Memory B cell (primary cell): ENCODE results near the gene GNB5.
"Not testable (repeated sequence)": the region's sequence is repeated elsewhere in the genome, so short reads cannot be mapped to it uniquely, and the experiment has no call there.

Experiments used
- ATAC-seq: fragments of 150-1000 bp; cut with Tn5 transposase; 2 replicates; pipeline ENCODE4 v1.10.0; 2021; ENCODE audit warnings: low read depth, mild to moderate bottlenecking, moderate library complexity
- DNase-seq, 2 donors: peaks; one replicate each; pipeline ENCODE4 v3.0.0; 2022; ENCODE audit warnings: low spot score in 2 of 2
- H3K27ac Mint-ChIP-seq: one replicate; pipeline ENCODE4 v1.8.0; 2022; ENCODE audit warnings: mild to moderate bottlenecking, moderate library complexity, mixed read lengths
- H3K27me3 Mint-ChIP-seq: one replicate; pipeline ENCODE4 v1.8.0; 2022; ENCODE audit warnings: mixed read lengths
- H3K36me3 Mint-ChIP-seq: one replicate; pipeline ENCODE4 v1.8.0; 2022; ENCODE audit warnings: mild to moderate bottlenecking, mixed read lengths
- H3K4me1 Mint-ChIP-seq: one replicate; pipeline ENCODE4 v1.8.0; 2022; ENCODE audit warnings: mixed read lengths
- H3K4me3 Mint-ChIP-seq: one replicate; pipeline ENCODE4 v1.8.0; 2022; ENCODE audit warnings: mild to moderate bottlenecking, moderate library complexity, mixed read lengths
- H3K9me3 Mint-ChIP-seq: one replicate; pipeline ENCODE4 v1.8.0; 2022; ENCODE audit warnings: mixed read lengths

Gene GNB5

DNA sequence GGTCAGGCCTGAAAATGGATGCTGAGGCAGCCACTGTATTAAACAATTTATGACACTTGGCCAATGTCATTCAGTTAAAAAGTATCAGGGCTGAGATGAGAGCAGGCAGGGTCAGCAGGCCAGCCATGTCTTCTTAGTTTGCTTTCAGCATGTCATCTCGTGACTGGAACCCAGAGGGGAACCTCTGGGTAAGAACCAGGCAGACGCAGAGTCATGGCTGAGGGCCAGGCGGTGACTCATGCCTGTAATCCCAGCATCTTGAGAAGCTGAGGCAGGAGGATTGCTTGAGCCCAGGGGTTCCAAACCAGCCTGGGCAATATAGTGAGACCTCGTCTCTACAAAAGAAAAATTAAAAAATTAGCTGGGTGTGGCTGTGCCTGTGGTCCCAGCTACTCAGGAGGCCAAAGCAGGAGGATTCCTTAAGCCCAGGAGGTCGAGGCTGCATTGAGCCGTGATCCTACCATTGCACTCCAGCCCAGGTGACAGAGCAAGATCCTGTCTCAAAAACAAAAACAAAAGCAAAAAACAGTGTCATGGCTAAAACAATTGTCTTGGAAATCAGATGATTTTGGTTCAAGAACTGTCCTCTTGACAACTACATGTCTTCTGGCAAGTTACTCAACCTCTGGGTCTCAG is 90.3 kb downstream of the GNB5 start:
- no peaks in the 10 kb centered on the region for H3K27me3 Mint-ChIP-seq
- H3K36me3 Mint-ChIP-seq: peaks cover 1% of the 10 kb centered on the region
- H3K4me1 Mint-ChIP-seq: peaks cover 23% of the 10 kb centered on the region
- peaks cover 1% of the 10 kb centered on the region for H3K9me3 Mint-ChIP-seq
- H3K4me3 Mint-ChIP-seq: no peak overlapping the region
- ATAC-seq (no peak), DNase-seq (no peak)
- H3K27ac Mint-ChIP-seq: no peak overlapping the region

DNA sequence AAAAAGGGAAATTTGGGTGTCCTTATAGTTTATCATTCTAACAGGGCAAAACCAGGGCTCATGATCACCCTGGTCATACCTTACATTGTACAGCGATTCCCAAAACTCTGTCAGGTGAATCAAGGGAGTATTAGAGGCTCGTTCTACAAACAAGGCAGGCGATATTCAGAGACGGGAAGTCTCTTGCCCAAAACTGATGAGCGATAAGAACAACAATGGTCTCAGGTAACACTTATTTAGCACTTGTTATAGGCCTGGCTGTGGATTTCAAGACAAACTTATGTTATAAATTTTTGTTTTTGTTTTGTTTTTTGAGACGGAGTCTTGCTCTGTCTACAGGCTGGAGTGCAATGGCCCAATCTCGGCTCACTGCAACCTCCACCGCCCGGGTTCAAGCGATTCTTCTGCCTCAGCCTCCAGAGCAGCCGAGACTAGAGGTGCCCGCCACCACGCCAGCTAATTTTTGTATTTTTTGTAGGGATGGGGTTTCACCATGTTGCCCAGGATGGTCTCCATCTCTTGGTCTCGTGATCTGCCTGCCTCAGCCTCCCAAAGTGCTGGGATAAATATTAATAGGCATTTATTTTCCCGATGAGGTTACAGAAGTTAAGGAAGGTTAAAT is 91.4 kb downstream of the GNB5 start:
- Mint-ChIP-seq H3K4me3 (no peak overlapping the region), H3K4me1 (peaks cover 19% of the 10 kb centered on the region), H3K27me3 (no peaks in the 10 kb centered on the region), H3K9me3 (peaks cover 1% of the 10 kb centered on the region), H3K36me3 (peaks cover 1% of the 10 kb centered on the region), H3K27ac (no peak overlapping the region)
- ATAC-seq (no peak), DNase-seq (no peak)

DNA sequence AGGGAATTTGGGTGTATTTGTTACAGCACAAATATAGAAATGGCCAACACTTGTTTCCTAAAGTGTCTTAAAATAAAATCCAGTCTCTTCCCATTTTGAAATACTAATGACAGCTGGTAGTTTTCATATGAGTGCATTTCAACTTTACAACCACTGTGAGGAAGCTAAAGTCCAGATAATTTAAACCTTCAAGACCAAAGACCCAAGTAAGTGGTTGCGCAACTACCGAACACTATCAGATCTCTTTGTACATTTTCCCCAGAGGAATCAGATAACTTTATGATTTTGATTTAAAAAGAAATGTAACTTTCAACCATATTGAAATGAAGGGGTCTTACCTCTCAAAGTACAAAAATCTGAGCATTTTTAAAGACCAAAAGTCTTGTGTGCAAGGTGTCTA is 92.9 kb downstream of the GNB5 start:
- Mint-ChIP-seq H3K27me3 (no peaks in the 10 kb centered on the region), H3K4me3 (no peak overlapping the region)

DNA sequence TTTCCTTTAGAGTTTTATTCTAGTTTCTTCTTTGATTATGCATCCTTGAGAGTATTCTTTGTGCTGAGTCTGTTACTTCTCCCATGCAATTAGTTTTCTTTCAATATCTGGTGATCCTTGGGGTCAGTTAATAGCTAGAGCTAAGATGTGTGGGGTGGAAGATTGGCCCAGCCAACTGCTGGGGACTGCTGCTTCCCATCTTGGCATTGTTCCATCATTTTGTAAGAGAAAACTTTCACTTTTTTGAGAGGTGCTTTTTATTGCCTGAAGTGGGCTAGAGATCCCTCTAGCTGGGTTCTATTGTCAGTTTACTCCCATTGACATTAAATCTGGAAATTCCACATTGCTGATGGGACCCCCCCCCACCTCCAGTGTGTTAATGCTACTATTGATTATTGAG is 94.0 kb downstream of the GNB5 start:
- H3K27ac Mint-ChIP-seq: no peak overlapping the region
- H3K9me3 Mint-ChIP-seq: peaks cover 1% of the 10 kb centered on the region
- H3K4me1 Mint-ChIP-seq: peaks cover 4% of the 10 kb centered on the region
- H3K36me3 Mint-ChIP-seq: peaks cover 1% of the 10 kb centered on the region
- DNase-seq: no peak
- H3K4me3 Mint-ChIP-seq: no peak overlapping the region
- H3K27me3 Mint-ChIP-seq: no peaks in the 10 kb centered on the region
- ATAC-seq: no peak

More for the DNA sequence above, 92.9 kb downstream of the GNB5 start:
- Mint-ChIP-seq H3K36me3 (peaks cover 1% of the 10 kb centered on the region), H3K9me3 (peaks cover 1% of the 10 kb centered on the region), H3K27ac (no peak overlapping the region), H3K4me1 (peaks cover 12% of the 10 kb centered on the region)
- ATAC-seq: no peak
- DNase-seq: no peak

DNA sequence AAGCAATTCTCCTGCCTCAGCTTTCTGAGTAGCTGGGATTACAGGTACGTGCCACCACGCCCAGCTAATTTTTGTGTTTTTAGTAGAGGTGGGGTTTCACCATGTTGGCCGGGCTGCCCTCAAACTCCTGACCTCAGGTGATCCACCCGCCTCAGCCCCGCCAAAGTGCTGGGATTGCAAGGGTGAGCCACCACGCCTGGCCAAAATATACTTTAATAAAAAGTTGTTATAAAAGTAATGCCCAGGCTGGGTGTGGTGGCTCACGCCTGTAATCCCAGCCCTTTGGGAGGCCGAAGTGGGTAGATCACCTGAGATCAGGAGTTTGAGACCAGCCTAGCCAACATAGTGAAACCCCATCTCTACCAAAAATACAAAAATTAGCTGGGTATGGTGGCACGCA is 94.7 kb downstream of the GNB5 start:
- H3K27me3 Mint-ChIP-seq, ATAC-seq, H3K4me1 Mint-ChIP-seq, H3K9me3 Mint-ChIP-seq, H3K36me3 Mint-ChIP-seq, DNase-seq, H3K4me3 Mint-ChIP-seq, H3K27ac Mint-ChIP-seq: not testable (repeated sequence)

DNA sequence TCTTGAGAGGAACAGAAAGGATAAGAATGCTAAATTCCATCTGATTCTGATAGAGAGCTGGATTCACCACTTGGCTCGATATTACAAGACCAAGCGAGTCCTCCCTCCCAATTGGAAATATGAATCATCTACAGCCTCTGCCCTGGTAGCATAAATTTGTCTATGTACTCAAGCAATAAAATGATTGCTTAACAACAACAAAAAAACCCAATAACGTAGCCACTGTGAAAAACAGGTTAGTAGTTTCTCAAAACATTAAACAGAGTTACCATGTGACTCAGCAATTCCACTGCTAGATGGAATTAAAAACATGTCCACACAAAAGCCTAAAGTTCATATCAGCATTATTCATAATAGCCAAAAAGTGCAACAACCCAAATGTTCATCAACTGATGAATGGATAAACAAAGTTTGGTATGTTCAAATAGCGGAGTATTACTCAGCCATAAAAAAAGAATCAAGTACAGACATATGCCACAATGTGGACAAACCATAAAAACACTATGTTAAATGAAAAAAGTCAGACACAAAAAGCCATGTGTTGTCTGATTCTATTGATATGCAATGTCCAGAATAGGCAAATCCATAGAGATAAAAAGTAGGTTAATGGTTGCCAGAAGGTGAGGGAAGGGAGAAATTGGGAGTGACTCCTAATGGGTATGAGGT is 95.5 kb downstream of the GNB5 start:
- DNase-seq: no peak

DNA sequence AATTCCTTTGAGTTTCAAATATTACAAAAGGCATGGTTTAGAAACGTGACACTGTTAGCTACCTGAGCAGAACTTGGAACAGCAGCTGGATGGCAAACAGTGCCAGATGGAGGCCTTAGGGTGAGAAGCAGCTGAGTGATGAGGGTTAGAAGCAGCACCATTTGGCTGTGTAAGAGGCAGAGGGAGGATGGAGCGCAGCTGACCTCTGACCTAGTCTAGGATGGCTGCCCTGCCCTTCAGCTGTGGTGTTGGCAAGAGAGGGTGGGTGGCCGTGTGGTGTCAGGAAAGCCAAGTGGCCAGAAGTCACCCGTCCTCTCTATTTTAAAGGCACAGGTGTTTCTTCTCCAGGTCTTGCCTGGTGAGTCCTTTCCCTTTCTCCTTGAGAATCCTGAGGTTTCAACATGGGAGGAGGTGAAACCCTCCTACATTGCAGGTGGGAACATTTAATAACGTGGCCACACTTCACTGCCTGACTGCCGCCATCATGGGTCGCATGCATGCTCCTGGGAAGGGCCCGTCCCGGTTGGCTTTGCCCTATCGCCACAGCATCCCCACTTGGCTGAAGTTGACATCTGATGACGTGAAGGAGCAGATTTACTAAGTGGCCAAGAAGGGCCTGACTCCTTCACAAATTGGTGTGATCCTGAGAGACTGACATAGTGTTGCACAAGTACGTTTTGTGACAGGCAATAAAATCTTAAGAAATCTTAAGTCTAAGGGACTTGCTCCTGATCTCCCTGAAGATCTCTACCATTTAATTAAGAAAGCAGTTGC is 96.2 kb downstream of the GNB5 start:
- no peak overlapping the region for H3K27ac Mint-ChIP-seq
- peaks cover 2% of the 10 kb centered on the region for H3K36me3 Mint-ChIP-seq
- peaks cover 2% of the 10 kb centered on the region for H3K27me3 Mint-ChIP-seq
- DNase-seq (no peak), ATAC-seq (no peak)
- H3K4me3 Mint-ChIP-seq: no peak overlapping the region
- H3K9me3 Mint-ChIP-seq: peaks cover 4% of the 10 kb centered on the region
- no peaks in the 10 kb centered on the region for H3K4me1 Mint-ChIP-seq

More for the DNA sequence above, 95.5 kb downstream of the GNB5 start:
- Mint-ChIP-seq H3K4me1 (no peaks in the 10 kb centered on the region), H3K27ac (no peak overlapping the region), H3K4me3 (no peak overlapping the region), H3K36me3 (no peaks in the 10 kb centered on the region), H3K9me3 (no peaks in the 10 kb centered on the region), H3K27me3 (no peaks in the 10 kb centered on the region)
- ATAC-seq: no peak

DNA sequence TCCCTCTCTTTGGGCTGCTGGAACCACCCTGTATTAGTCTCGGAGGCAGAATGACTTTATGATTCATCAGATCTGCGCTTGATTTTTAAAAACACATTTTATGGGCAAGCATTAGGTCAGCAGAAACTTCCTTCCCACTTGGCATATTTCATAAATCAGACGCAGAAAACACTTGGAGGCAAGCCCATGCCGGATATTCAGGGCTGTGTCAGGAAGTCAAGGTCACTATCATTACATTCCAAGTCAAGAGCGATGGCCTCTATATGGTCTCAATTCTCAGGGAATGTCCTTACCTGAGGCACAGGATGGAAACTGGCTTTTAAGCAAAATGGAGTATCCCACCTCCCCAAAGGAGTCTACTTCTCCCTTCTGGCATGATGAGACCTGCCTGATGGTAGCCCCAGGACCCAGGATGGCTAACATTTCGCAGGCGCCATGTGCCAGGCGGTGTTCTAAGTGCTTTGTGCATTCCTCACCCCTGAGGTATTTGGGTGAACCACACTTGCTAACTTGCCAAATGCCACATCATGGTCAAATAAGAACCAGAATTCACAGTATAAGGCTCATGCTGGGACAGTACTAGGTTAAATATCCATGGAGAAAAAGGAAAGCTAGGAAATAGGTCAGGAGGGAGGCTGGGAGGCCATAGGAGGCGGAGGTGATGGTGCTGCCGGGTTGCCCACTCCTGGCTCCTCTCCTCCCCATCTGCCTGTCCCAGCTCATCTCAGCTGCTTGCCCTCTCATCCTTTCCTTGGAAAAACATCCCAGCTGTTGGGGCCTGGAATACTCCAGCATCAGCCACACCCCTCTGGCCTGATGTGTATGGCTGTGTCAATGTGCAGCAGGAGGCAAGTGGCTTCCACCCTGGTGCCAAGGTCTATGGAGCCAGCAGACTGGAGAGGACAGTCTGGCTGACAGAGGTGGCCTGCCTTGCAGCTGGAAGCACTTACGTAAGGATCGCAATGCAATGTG is 97.4 kb downstream of the GNB5 start:
- H3K27me3 Mint-ChIP-seq: peaks cover 2% of the 10 kb centered on the region
- no peak overlapping the region for H3K27ac Mint-ChIP-seq
- H3K4me3 Mint-ChIP-seq: no peak overlapping the region
- peaks cover 7% of the 10 kb centered on the region for H3K9me3 Mint-ChIP-seq
- ATAC-seq (no peak), DNase-seq (no peak)
- H3K36me3 Mint-ChIP-seq: peaks cover 6% of the 10 kb centered on the region
- H3K4me1 Mint-ChIP-seq: no peaks in the 10 kb centered on the region

DNA sequence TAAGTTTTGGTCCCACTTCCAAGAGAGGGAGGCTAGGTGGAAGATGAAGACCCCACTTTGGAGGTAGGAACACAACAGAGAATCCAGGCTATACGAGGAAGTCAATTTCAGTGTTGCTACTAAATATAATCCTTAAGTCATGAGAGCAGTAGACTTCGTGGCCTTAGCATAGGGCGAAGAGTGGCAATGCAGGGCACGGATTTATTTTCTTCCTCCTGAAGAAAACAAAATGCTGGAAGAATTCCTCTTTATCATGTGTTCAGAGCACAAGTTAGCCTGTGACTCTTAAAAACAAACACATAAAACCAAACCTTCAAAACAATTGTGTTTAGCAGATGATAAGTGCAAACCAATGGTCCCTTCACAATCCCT is 98.0 kb downstream of the GNB5 start:
- Mint-ChIP-seq H3K27ac (no peak overlapping the region), H3K36me3 (peaks cover 6% of the 10 kb centered on the region), H3K4me3 (no peak overlapping the region), H3K27me3 (peaks cover 2% of the 10 kb centered on the region), H3K4me1 (no peaks in the 10 kb centered on the region), H3K9me3 (peaks cover 7% of the 10 kb centered on the region)
- no peak for DNase-seq
- ATAC-seq: no peak

DNA sequence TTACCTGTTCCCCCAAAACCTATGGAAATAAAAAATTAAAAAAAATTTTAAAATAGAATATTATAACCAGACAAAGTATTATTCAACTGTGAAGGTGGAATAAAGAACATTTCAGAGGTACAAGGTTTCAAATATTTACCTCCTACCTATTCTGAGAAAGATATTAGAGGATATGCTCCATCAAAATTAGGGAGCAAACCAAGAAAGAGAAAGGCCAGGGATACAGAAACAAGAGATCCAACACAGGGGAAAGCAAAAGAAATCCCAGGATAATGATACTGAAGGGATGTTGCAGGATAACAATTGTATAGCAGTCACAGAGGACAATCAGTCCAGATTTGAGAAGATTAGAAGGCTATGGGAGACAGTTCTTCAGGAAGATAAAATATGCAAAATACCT is 101.0 kb downstream of the GNB5 start:
- Mint-ChIP-seq H3K27me3 (peaks cover 2% of the 10 kb centered on the region), H3K4me1 (no peaks in the 10 kb centered on the region), H3K4me3 (no peak overlapping the region), H3K27ac (no peak overlapping the region), H3K36me3 (peaks cover 6% of the 10 kb centered on the region), H3K9me3 (peaks cover 7% of the 10 kb centered on the region)
- ATAC-seq (no peak), DNase-seq (no peak)

DNA sequence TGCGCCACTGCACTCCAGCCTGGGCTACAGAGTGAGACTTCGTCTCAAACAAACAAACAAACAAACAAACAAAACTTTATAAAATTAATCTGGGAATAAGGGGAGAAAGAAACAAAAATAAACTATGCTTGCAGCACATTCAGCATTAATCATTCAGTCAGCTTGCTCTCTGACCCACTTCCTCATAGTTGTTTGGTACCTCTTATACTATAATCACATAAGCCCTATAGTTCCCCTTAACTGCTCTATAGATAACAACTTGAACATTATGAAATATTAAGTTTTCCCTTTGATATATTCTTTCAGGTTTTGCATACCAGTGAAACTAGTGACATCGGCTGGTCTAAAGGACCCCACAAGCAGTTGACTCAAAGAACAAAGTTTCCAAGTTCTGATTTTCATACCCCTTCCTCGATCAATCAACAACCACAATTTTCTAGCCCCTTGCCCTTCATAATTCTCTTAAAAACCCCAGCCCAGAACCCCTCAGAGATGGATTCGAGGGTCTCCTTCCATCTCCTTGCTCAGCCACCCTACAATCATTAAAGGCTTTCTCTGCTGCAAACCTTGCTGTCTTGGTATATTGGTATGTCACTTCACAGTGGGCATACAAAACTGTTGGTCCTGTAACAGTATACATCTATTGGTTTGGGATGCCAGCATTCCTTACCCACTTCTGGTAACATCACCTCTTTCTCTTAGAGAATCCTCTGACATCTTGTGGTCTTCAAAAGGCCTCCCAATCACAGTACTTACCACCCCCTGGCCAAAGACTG is 105.0 kb downstream of the GNB5 start:
- Mint-ChIP-seq H3K4me1 (peaks cover 10% of the 10 kb centered on the region), H3K4me3 (no peak overlapping the region), H3K36me3 (peaks cover 6% of the 10 kb centered on the region), H3K9me3 (peaks cover 7% of the 10 kb centered on the region), H3K27ac (no peak overlapping the region), H3K27me3 (peaks cover 2% of the 10 kb centered on the region)
- ATAC-seq (no peak), DNase-seq (no peak)

DNA sequence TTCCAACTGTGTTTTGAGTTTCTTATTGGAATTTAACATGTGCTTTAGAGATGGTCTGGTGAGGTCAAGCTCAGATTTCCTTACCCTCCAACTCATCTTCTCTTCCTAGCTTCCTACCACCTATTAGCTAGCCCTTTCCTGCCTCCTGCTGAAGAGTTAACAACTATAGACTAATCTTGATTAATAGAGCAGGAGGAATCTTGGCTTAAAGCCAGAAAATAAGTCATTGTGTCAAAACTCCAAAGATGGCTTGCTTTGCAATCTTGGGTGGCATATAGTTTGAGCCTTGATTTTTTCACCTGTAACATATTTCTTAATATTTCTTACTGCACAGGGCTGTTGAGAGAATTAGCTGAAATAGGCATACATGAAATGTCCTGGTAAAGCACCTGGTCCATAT is 105.9 kb downstream of the GNB5 start:
- DNase-seq (no peak), ATAC-seq (no peak)
- peaks cover 5% of the 10 kb centered on the region for H3K36me3 Mint-ChIP-seq
- H3K4me1 Mint-ChIP-seq: peaks cover 13% of the 10 kb centered on the region
- H3K27ac Mint-ChIP-seq: no peak overlapping the region
- H3K27me3 Mint-ChIP-seq: peaks cover 2% of the 10 kb centered on the region
- H3K4me3 Mint-ChIP-seq: no peak overlapping the region
- H3K9me3 Mint-ChIP-seq: peaks cover 5% of the 10 kb centered on the region

DNA sequence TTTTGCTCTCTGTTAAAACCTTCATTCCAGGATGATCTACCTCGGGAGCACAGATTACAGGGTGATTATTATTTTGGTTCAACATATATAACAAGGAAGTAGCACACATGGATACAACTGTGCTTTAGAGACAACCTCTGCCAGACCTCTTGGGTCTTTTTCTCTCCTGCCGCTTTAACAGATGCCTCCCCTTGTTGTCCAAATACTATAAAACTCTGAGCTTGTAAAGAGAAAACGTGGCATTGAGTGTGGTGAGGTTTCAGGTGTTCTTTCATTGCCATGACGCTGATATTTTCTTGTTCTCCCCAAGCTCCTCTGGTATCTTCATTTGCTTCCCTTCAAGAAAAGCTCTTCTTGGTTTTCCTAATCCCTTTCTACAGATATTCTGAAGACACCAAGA is 107.6 kb downstream of the GNB5 start:
- H3K4me3 Mint-ChIP-seq: no peak overlapping the region
- ATAC-seq: no peak
- peaks cover 2% of the 10 kb centered on the region for H3K27me3 Mint-ChIP-seq
- no peaks in the 10 kb centered on the region for H3K9me3 Mint-ChIP-seq
- DNase-seq: no peak
- no peak overlapping the region for H3K27ac Mint-ChIP-seq
- H3K36me3 Mint-ChIP-seq: no peaks in the 10 kb centered on the region
- H3K4me1 Mint-ChIP-seq: peaks cover 16% of the 10 kb centered on the region
